Left ventricle myocardium inferior (tissue), 1 donor: ENCODE measurements around the gene LTBP1. TPM values are rescaled to one million over a fixed set of nuclear protein-coding genes. Genes with fewer than 3 reads are reported as not detected.

Experiments
- DNase-seq: peaks from one replicate; pipeline ENCODE4 v3.0.0-alpha.2; 2020
- H3K27ac ChIP-seq: fragments of 200-600 bp; replicated peaks from 2 replicates; pipeline ENCODE4 v1.8.0; 2021
- H3K27me3 ChIP-seq: fragments of 200-600 bp; 2 replicates; pipeline ENCODE4 v1.8.0; 2021; ENCODE audit warnings: low read depth
- H3K36me3 ChIP-seq: fragments of 200-600 bp; 2 replicates; pipeline ENCODE4 v1.8.0; 2021
- H3K4me1 ChIP-seq: fragments of 200-600 bp; 2 replicates; pipeline ENCODE4 v1.8.0; 2021
- H3K4me3 ChIP-seq: fragments of 200-600 bp; 2 replicates; pipeline ENCODE4 v1.8.0; 2021; ENCODE audit warnings: mild to moderate bottlenecking, moderate library complexity
- H3K9me3 ChIP-seq: fragments of 200-600 bp; replicated peaks from 2 replicates; pipeline ENCODE4 v1.8.0; 2021
- intact Hi-C: fragments of 100-400 bp; cut with micrococcal nuclease; formaldehyde crosslinking; loops from one replicate; pipeline ENCODE4 v1.11.0; 2022
- total RNA-seq: library from RNA; stranded (reverse); fragmentation: NEBNext Ultra II Directional; extraction: Animal tissue kit (Norgen Biotek cat#: 25700); gene quantifications from one replicate; pipeline ENCODE4 v1.2.1, GENCODE V29; 2021
- TF ChIP-seq, protein P1 (sequence below): fragments of 200-600 bp; IDR thresholded peaks from 2 replicates; pipeline ENCODE4 v1.8.0; 2021; ENCODE audit warnings: antibody characterized with exemption, mild to moderate bottlenecking, borderline replicate concordance
- donor health status: DM: no; HTN: yes; CAD: no; lungs with severe emphysema.

LTBP1 gene
- total RNA-seq, 1 donor from 2014 or later: 88.9 TPM

DNA sequence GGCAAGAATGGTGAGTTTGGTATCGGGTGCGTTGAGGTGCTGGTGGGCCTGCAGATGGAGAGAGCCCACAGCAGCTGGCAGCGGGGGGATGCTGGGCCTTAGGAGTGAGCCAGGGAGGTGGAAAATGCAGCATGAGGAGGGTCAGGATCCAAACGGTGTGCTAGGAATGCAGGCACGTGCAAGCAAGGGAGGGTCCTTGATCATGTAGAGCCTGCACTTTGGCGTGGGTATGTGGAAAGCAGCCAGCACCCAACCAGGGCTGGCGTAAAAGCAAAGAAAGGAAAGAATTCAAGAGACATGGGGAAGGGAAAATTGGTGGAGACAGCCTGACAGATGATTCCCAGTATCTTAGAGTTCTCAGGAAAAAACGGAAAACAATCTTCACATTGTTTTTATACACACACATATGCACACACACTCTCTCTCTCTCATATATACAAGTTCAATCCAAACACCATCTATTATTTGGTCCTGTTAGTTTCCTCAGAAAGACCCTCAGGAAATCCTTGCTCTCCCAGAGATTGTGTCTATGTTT is 46.3 kb downstream of the LTBP1 start:
- Histone ChIP-seq H3K9me3 (peaks cover 5% of the 10 kb centered on the region), H3K36me3 (no peaks in the 10 kb centered on the region), H3K4me1 (peaks cover 30% of the 10 kb centered on the region), H3K27ac (no peak overlapping the region), H3K27me3 (no peaks in the 10 kb centered on the region), H3K4me3 (no peak overlapping the region)
- DNase-seq: no peak
- TF ChIP-seq, protein P1, sequence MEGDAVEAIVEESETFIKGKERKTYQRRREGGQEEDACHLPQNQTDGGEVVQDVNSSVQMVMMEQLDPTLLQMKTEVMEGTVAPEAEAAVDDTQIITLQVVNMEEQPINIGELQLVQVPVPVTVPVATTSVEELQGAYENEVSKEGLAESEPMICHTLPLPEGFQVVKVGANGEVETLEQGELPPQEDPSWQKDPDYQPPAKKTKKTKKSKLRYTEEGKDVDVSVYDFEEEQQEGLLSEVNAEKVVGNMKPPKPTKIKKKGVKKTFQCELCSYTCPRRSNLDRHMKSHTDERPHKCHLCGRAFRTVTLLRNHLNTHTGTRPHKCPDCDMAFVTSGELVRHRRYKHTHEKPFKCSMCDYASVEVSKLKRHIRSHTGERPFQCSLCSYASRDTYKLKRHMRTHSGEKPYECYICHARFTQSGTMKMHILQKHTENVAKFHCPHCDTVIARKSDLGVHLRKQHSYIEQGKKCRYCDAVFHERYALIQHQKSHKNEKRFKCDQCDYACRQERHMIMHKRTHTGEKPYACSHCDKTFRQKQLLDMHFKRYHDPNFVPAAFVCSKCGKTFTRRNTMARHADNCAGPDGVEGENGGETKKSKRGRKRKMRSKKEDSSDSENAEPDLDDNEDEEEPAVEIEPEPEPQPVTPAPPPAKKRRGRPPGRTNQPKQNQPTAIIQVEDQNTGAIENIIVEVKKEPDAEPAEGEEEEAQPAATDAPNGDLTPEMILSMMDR: no peak
- intact Hi-C loops: no loop called here

DNA sequence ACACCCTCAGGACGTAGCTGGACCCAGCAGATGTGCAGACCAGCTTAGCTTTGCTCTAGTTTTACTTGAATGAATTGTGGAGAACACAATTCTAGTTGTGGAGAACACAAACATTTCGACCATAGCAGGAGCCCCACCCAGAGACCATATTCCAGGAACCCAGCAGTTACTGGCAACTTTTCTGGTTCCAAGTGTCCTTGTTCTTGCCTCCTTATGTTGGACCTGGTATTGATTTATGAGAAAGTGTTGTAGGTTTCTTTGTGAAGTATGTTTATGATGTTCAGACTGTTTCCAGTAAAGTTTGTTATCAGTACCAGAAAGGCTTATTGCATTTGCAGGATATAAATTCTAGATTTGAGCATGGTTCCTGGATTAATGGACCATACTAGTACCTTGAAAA is 51.0 kb downstream of the LTBP1 start:
- no peak for DNase-seq
- TF ChIP-seq, protein P1: no peak
- intact Hi-C loops: no loop called here
- Histone ChIP-seq H3K27me3 (no peaks in the 10 kb centered on the region), H3K27ac (no peak overlapping the region), H3K4me1 (peaks cover 15% of the 10 kb centered on the region), H3K9me3 (peaks cover 5% of the 10 kb centered on the region), H3K36me3 (no peaks in the 10 kb centered on the region), H3K4me3 (no peak overlapping the region)

DNA sequence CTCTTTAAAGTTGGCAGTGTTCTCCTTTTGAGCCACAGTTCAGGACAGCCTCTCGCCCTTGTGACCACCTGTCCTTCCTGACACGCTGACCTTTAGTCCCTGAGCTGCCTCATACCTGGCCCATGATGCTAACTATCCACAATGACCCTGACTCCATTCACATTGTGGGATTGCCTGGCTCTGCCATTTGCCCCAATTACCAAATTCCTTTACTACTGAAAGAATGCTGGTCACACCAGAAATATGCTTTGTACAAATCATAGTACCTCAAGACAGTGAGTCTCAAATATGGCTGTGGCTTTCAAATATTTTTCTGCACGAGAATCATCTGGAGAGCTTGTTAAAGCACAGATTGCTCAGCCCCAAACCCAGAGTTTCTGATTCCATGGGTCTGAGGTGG is 54.2 kb downstream of the LTBP1 start:
- no peak for DNase-seq
- TF ChIP-seq, protein P1: no peak
- Histone ChIP-seq H3K4me3 (no peak overlapping the region), H3K36me3 (no peaks in the 10 kb centered on the region), H3K9me3 (peaks cover 4% of the 10 kb centered on the region), H3K27ac (no peak overlapping the region), H3K4me1 (peaks cover 20% of the 10 kb centered on the region), H3K27me3 (no peaks in the 10 kb centered on the region)
- intact Hi-C loops: no loop called here

DNA sequence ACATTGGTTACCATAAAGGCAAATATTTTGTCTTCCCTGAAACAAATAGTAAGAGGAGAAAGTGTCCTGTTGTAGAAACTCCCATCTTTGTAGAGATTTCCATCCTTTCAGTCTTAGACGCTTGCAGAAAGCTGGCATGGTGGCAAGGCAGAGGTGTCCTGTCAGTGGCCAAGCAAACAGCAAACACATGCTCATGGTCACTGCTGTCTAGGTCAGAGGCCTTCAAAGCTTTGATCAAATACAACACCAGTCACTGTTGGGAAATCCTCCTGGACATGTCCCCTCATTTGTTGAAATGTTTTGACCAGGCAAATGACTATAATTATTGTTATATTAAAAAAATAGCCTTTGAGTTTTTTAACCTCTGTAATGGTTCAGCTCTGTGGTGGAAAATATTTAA is 55.1 kb downstream of the LTBP1 start:
- Histone ChIP-seq H3K9me3 (no peaks in the 10 kb centered on the region), H3K4me1 (peaks cover 26% of the 10 kb centered on the region)
- TF ChIP-seq, protein P1: no peak

DNA sequence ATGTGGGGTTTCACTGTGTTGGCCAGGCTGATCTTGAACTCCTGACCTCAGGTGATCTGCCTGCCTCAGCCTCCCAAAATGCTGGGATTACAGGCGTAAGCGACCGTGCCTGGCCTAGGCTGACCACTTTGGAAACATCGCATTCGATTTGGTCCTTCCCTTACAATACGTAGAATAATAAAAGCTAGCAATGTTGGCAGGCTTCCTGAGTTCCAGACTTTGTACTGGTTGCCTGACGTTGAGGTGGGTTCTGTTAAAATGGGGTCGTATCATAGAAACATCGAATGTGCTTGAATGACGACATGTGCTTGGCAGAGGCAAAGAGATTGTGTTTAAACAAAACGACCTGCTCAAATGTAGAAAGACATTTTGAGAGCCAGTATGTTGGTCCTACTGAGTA is 56.1 kb downstream of the LTBP1 start:
- Histone ChIP-seq H3K4me1 (peaks cover 26% of the 10 kb centered on the region), H3K9me3 (no peaks in the 10 kb centered on the region), H3K27me3 (no peaks in the 10 kb centered on the region), H3K4me3 (no peak overlapping the region), H3K36me3 (no peaks in the 10 kb centered on the region), H3K27ac (no peak overlapping the region)
- intact Hi-C loops: no loop called here
- TF ChIP-seq, protein P1: no peak
- no peak for DNase-seq

More for the DNA sequence above, 55.1 kb downstream of the LTBP1 start:
- no peaks in the 10 kb centered on the region for H3K27me3 ChIP-seq
- no peak overlapping the region for H3K27ac ChIP-seq
- H3K36me3 ChIP-seq: no peaks in the 10 kb centered on the region
- H3K4me3 ChIP-seq: no peak overlapping the region
- no peak for DNase-seq
- intact Hi-C loops: no loop called here

DNA sequence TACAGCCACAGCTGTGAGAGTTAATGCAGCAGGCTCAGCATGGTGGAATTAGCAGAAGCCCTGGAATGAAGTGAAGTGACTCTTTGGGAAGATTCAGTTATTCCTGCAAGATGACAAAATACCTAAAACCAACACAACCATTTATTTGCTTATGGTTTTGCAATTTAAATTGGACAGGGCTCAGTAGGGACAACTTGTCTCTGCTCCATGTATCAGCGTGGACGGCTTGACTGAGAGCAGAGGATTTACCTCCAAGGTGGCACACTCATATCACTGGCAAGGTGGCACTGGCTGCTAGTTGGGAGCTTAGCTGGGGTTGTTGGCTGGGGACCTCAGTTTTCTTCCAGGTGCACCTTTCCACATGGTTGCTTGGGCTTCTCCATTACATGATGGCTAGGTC is 58.3 kb downstream of the LTBP1 start:
- intact Hi-C loops: no loop called here
- no peaks in the 10 kb centered on the region for H3K9me3 ChIP-seq
- no peak overlapping the region for H3K4me3 ChIP-seq
- no peak overlapping the region for H3K27ac ChIP-seq
- H3K4me1 ChIP-seq: peaks cover 35% of the 10 kb centered on the region
- H3K27me3 ChIP-seq: no peaks in the 10 kb centered on the region
- TF ChIP-seq, protein P1: no peak
- H3K36me3 ChIP-seq: no peaks in the 10 kb centered on the region
- no peak for DNase-seq
